Progenitor cell of endocrine pancreas (in vitro differentiated cells): ENCODE measurements around the gene MYL12A. TPM values are rescaled to one million over a fixed set of nuclear protein-coding genes. Genes with fewer than 3 reads are reported as not detected.
"Not testable (repeated sequence)": the region's sequence is repeated elsewhere in the genome, so short reads cannot be mapped to it uniquely, and the experiment has no call there.

Experiments used
- DNase-seq: peaks from one replicate; pipeline ENCODE4 v3.0.0; 2021; ENCODE audit warnings: low spot score; ENCODE audit not compliant: unreplicated experiment
- H3K27ac Mint-ChIP-seq: 2 replicates; pipeline ENCODE4 v1.8.0; 2021; ENCODE audit warnings: mild to moderate bottlenecking, moderate library complexity, mixed read lengths
- H3K27me3 Mint-ChIP-seq: 2 replicates; pipeline ENCODE4 v1.8.0; 2021; ENCODE audit warnings: mixed read lengths
- H3K36me3 Mint-ChIP-seq: 2 replicates; pipeline ENCODE4 v1.8.0; 2022; ENCODE audit warnings: mixed read lengths; ENCODE audit not compliant: insufficient read depth
- H3K4me1 Mint-ChIP-seq: 2 replicates; pipeline ENCODE4 v1.8.0; 2021; ENCODE audit warnings: low read depth, mixed read lengths
- H3K4me3 Mint-ChIP-seq: 2 replicates; pipeline ENCODE4 v1.8.0; 2021; ENCODE audit warnings: low read depth, mild to moderate bottlenecking, moderate library complexity, mixed read lengths
- H3K9me3 Mint-ChIP-seq: 2 replicates; pipeline ENCODE4 v1.8.0; 2021; ENCODE audit warnings: low read depth, mixed read lengths
- CTCF ChIP-seq: fragments of 200-600 bp; sonication (generic); IDR thresholded peaks from one replicate; pipeline ENCODE4 v1.5.0; 2021; ENCODE audit warnings: antibody characterized with exemption, mild to moderate bottlenecking; ENCODE audit not compliant: unreplicated experiment
- long read RNA-seq: library from polyadenylated mRNA; unstranded; transcript quantifications from one replicate; pipeline ENCODE4 v2.0.0, GENCODE V29; 2020
- total RNA-seq: library from RNA; stranded (reverse); gene quantifications from 2 replicates; pipeline ENCODE4 v1.2.1, GENCODE V29; 2021

The MYL12A gene
- 236 and 256 TPM in 2 replicates for total RNA-seq
- long read RNA-seq, transcript MYL12A-212 (1 exons, 738 nt) = minor isoform, 7 of 157 reads
- long read RNA-seq, transcript MYL12A-201 (4 exons, 1,229 nt) = major isoform, 135 of 157 reads
- long read RNA-seq, partial matches to known transcripts = 4 of 157 reads
- long read RNA-seq, other reads (novel, unspliced or antisense) = 5 of 157 reads

DNA sequence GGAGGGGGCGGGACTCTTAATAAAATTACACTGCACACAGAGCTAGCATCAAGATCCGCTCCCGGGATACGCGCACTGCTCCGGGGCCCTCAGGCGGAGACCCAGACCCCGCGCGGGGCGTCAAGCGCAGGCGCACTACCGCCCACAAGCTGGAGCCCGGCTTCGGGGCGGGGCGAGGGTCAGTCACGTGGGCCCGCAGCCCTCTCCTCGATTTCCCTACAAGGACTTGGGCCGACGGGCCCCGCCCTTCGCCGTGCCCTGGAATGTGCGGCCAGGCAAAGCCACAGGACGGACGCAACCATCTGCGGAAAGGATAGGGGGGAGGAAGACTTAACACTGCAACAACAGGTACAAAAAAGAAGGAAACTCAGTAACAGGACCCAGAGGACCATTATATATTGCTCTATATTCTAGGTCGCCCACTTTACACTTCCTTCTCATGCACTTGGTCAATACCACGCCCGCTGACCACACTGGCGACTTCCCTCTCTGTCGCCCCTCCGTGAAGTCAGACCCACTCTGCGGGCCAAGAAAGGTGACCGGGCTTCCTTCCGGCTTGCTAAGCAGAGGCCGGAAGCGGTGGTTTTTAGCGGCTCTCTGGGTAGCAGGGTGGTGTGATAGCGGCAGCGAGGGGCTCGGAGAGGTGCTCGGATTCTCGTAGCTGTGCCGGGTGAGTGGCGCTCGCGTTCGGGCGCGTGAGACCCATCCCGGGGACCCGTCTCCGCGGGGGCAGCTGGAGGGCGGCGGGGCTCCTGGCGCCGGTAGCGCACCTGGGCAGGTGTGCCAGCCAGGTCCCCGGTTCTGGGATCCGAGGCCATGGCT lies at the start of gene MYL12A:
TSS of gene MYL12A (plus strand) at position 562 of the 822 bp plus-strand sequence. CDS start 5,447 bp downstream, outside the sequence.
- Mint-ChIP-seq H3K4me3 (peak within 1 kb of the TSS; percentile 97), H3K36me3 (peaks cover 5% of the 10 kb centered on the region), H3K27ac (peak within 1 kb of the TSS; percentile 99), H3K27me3 (no peaks in the 10 kb centered on the region), H3K4me1 (peaks cover 21% of the 10 kb centered on the region), H3K9me3 (no peaks in the 10 kb centered on the region)
- peak; percentile 97 for DNase-seq
- TF ChIP-seq CTCF = no peak

- not testable (repeated sequence) for DNase-seq, H3K27me3 Mint-ChIP-seq, H3K4me3 Mint-ChIP-seq, H3K27ac Mint-ChIP-seq, H3K4me1 Mint-ChIP-seq, H3K36me3 Mint-ChIP-seq
- peaks cover 12% of the 10 kb centered on the region for H3K9me3 Mint-ChIP-seq
Measured at GRCh38 chr18:3198260-3198860, 49.2 kb upstream of the MYL12A start.

DNA sequence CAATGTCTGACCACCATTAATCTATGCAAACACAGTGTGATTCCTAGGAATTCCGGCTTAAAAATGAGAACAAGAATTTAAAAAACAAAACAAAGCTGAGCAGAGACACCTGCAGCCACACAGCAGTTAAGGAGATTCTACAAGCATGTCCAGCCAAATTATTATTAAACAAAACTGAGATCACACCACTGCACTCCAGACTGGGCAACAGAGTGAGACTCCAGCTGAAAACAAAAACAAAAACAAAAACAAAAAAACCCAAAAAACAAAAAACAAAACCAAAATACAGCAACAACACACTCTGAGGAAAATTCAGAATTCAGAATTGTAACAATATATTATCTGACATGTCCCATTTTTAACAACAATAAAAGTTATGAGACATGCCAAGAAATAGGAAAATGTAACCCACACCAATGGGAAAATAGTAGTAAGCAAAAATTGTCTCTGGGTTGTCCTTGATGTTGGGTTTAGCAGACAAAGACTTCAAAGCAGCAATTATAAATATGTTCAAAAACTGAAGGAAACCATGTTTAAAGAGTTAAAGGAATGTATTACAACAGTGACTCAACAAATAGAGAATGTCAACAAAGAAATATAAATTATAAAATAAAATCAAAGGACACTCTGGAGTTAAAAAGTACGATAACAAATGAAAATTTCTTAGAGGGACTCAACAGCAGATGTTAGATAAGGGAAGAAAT lies 47.5 kb upstream of the MYL12A start:
- Mint-ChIP-seq H3K4me1 (no peaks in the 10 kb centered on the region), H3K9me3 (peaks cover 24% of the 10 kb centered on the region), H3K4me3 (no peak overlapping the region), H3K27me3 (no peaks in the 10 kb centered on the region), H3K36me3 (peaks cover 4% of the 10 kb centered on the region), H3K27ac (no peak overlapping the region)
- DNase-seq = no peak
- TF ChIP-seq CTCF = no peak

DNA sequence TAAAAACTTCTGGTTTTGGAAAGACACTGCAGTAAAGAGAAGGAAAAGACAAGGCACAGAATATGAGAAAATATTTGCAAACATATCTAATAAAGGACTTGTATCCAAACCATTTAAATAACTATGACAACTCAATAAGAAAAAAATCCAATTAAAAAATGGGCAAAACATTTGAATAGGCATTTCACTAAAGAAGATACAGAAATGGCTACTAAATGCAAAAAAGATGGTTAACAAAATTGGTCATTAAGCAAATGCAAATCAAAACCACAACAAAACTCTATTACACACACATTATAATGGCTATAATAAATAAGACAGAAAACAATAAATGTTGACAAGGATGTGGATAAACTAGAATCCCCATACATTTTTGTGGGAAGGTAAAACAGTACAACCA lies 42.4 kb upstream of the MYL12A start:
- no peak for TF ChIP-seq CTCF
- Mint-ChIP-seq H3K4me3 (no peak overlapping the region), H3K36me3 (peaks cover 4% of the 10 kb centered on the region)

GRCh38 chr18:3207565-3207964 lies 40.0 kb upstream of the MYL12A start:
- Mint-ChIP-seq H3K27ac (no peak overlapping the region), H3K36me3 (peaks cover 4% of the 10 kb centered on the region), H3K27me3 (no peaks in the 10 kb centered on the region), H3K4me1 (no peaks in the 10 kb centered on the region), H3K4me3 (no peak overlapping the region), H3K9me3 (peaks cover 19% of the 10 kb centered on the region)
- no peak for TF ChIP-seq CTCF
- no peak for DNase-seq

More for the DNA sequence above, 42.4 kb upstream of the MYL12A start:
- Mint-ChIP-seq H3K27ac (no peak overlapping the region), H3K9me3 (peaks cover 26% of the 10 kb centered on the region), H3K4me1 (no peaks in the 10 kb centered on the region), H3K27me3 (no peaks in the 10 kb centered on the region)
- no peak for DNase-seq
